Muscle layer of duodenum (tissue), 2 donors: ENCODE results near the gene RXRG.

Source experiments
- H3K27ac ChIP-seq: one replicate; pipeline ENCODE4 v1.7.0; 2013; ENCODE audit warnings: mild to moderate bottlenecking, low read length
- H3K27me3 ChIP-seq: one replicate; pipeline ENCODE4 v1.7.0; 2013; ENCODE audit warnings: low read depth, mild to moderate bottlenecking, control low read depth, low read length
- H3K36me3 ChIP-seq, 2 donors: one replicate each; pipeline ENCODE4 v1.7.0; 2013; ENCODE audit warnings: low read length in 2 of 2, control low read depth in 1 of 2, mild to moderate bottlenecking in 1 of 2; ENCODE audit not compliant: insufficient read depth in 2 of 2, control insufficient read depth in 1 of 2
- H3K4me1 ChIP-seq, 2 donors: one replicate each; pipeline ENCODE4 v1.7.0; 2013; ENCODE audit warnings: low read length in 2 of 2, mild to moderate bottlenecking in 2 of 2, control low read depth in 1 of 2, moderate library complexity in 1 of 2; ENCODE audit not compliant: insufficient read depth in 2 of 2, control insufficient read depth in 1 of 2
- H3K4me3 ChIP-seq, 2 donors: one replicate each; pipeline ENCODE4 v1.7.0; 2013; ENCODE audit warnings: low read length in 2 of 2, low read depth in 1 of 2, mild to moderate bottlenecking in 1 of 2
- H3K9me3 ChIP-seq, 2 donors: one replicate each; pipeline ENCODE4 v1.7.0; 2013; ENCODE audit warnings: low read length in 2 of 2, control low read depth in 1 of 2, mild to moderate bottlenecking in 1 of 2; ENCODE audit not compliant: control insufficient read depth in 1 of 2
- donor health status: healthy.

RXRG gene

DNA sequence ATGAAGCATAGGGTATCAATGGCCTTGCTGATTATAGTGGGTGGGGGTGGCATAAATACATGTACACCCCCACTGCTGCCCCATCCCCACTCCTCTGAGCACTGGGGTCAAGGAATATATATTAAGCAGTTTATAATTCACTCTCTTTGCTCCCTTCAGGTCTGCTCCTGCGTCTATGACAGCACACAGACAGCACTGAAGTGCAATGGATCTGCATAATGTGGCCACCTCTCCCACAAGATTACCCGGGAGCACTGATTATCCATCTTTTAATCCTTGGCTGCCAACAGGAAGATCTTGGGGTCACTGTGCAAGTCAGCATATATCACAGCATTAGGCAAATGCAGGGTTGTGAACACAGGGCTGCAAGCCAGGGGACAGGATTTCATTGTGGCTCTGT, 19.3 kb downstream of the RXRG start:
- Histone ChIP-seq H3K4me1 (peaks cover 6 to 9% of the 10 kb centered on the region in 2 donors), H3K36me3 (no peaks in the 10 kb centered on the region), H3K4me3 (no peak overlapping the region), H3K9me3 (no peaks in the 10 kb centered on the region), H3K27ac (no peak overlapping the region), H3K27me3 (no peaks in the 10 kb centered on the region)

- peaks cover 6 to 9% of the 10 kb centered on the region in 2 donors for H3K4me1 ChIP-seq
- no peaks in the 10 kb centered on the region for H3K27me3 ChIP-seq
- peak overlapping the region; percentile 58 for H3K27ac ChIP-seq
- peak overlapping the region; percentile 7 to 49 for H3K4me3 ChIP-seq
- H3K9me3 ChIP-seq = no peaks in the 10 kb centered on the region
- H3K36me3 ChIP-seq = no peaks in the 10 kb centered on the region
These were observed 20.3 kb downstream of the RXRG start for GRCh38 chr1:165424454-165425216.

DNA sequence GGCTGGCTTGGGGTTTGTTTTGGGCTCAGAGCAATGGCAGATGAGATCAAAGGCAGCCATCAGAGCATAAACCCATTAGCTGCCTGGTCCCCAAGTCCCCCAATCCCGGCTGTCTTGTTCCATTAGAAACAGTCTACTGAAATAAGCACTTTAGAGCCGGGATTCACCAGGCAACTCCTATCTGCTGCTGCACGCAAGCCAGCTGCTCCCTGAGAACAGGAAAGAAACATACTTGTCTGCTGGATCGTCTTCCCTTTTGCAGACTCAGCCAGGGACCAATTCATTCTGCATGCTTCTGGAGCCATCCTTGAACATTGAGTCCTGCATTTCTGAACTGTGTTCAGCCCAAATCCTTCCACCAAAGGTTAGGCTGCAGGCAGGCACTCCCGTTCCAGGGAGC, 21.8 kb downstream of the RXRG start:
- Histone ChIP-seq H3K36me3 (no peaks in the 10 kb centered on the region), H3K9me3 (no peaks in the 10 kb centered on the region), H3K4me3 (no peak overlapping the region), H3K4me1 (peaks cover 6 to 9% of the 10 kb centered on the region in 2 donors), H3K27me3 (no peaks in the 10 kb centered on the region), H3K27ac (no peak overlapping the region)

- Histone ChIP-seq H3K9me3 (no peaks in the 10 kb centered on the region), H3K27ac (no peak overlapping the region), H3K36me3 (no peaks in the 10 kb centered on the region), H3K4me3 (no peak overlapping the region), H3K27me3 (no peaks in the 10 kb centered on the region), H3K4me1 (peaks cover 6 to 9% of the 10 kb centered on the region in 2 donors)
These were observed 24.3 kb downstream of the RXRG start for GRCh38 chr1:165420655-165421054.

DNA sequence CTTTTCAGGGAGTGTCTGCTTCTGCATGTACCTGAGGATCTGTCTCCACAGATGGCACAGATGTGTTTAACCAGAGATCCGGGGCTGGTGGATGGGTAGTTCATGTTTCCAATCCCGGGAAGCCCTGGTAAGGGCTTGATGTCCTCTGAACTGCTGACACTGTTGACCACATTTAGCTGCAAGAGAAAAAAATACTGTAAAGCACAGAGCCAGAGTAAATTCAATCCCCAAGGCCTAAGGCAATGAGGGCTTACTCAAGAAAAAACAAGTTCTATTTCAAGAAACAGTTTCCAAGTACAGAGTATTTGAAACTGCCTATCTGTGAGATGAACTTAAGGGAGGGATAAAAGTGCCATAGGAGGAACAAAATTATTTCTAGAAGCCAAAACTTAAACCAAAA, 25.1 kb downstream of the RXRG start:
- Histone ChIP-seq H3K27me3 (no peaks in the 10 kb centered on the region), H3K4me3 (no peak overlapping the region), H3K27ac (no peak overlapping the region), H3K4me1 (peaks cover 3% of the 10 kb centered on the region in 2 donors), H3K9me3 (no peaks in the 10 kb centered on the region), H3K36me3 (no peaks in the 10 kb centered on the region)

DNA sequence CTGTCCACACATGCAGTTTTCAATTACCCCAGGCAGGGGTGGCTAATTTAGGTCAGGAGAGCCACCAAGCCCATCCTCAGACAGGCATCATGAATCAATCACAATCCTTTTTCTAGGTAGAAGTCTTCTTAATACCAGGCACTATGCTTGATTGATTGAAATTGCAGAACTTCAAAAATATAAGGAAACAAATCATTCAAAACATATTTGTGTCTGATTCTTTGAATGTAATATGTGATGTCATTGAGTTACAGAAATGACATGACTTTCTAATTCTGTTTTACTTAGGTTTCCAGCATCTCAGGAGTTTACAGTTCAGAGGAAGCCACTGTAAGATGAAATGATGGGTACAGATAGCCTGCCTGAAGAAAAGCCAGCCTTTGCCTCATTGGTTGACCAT, 26.7 kb downstream of the RXRG start:
- Histone ChIP-seq H3K4me1 (no peaks in the 10 kb centered on the region), H3K27me3 (no peaks in the 10 kb centered on the region), H3K27ac (no peak overlapping the region), H3K9me3 (no peaks in the 10 kb centered on the region), H3K36me3 (no peaks in the 10 kb centered on the region), H3K4me3 (no peak overlapping the region)

GRCh38 chr1:165416876-165417275, 28.1 kb downstream of the RXRG start:
- Histone ChIP-seq H3K27ac (no peak overlapping the region), H3K4me1 (no peaks in the 10 kb centered on the region)

GRCh38 chr1:165415068-165415467, 29.9 kb downstream of the RXRG start:
- H3K27ac ChIP-seq = no peak overlapping the region
- H3K36me3 ChIP-seq = no peaks in the 10 kb centered on the region
- no peaks in the 10 kb centered on the region for H3K9me3 ChIP-seq
- no peaks in the 10 kb centered on the region for H3K4me1 ChIP-seq
- no peak overlapping the region for H3K4me3 ChIP-seq
- no peaks in the 10 kb centered on the region for H3K27me3 ChIP-seq

More at GRCh38 chr1:165416876-165417275, 28.1 kb downstream of the RXRG start:
- Histone ChIP-seq H3K9me3 (no peaks in the 10 kb centered on the region), H3K36me3 (no peaks in the 10 kb centered on the region), H3K4me3 (no peak overlapping the region), H3K27me3 (no peaks in the 10 kb centered on the region)

- Histone ChIP-seq H3K27ac (no peak overlapping the region), H3K36me3 (no peaks in the 10 kb centered on the region), H3K4me1 (no peaks in the 10 kb centered on the region), H3K9me3 (no peaks in the 10 kb centered on the region), H3K4me3 (no peak overlapping the region), H3K27me3 (no peaks in the 10 kb centered on the region)
These were observed 30.3 kb downstream of the RXRG start for GRCh38 chr1:165414620-165415019.

DNA sequence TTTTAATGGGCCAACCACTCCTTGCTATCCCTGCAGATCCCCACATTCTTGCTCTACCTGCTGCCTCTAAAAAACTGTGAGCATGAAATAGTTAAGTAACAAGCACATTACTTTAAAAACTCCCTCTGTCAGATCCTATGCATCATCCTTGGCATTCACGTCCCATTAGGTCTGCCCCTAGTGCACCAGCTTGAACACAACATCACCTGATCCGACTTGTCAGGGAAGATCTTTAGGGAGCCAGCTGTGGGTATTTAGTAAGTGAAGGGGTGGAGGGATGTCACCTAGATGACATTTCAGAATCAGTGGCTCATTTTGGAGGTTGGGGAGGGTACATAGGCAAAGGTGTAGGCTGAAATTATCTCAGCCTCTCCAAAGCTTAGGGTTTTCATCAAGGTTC, 33.5 kb downstream of the RXRG start:
- no peaks in the 10 kb centered on the region for H3K9me3 ChIP-seq
- no peak overlapping the region for H3K27ac ChIP-seq
- no peaks in the 10 kb centered on the region for H3K27me3 ChIP-seq
- H3K4me3 ChIP-seq = no peak overlapping the region
- H3K36me3 ChIP-seq = no peaks in the 10 kb centered on the region
- no peaks in the 10 kb centered on the region for H3K4me1 ChIP-seq

DNA sequence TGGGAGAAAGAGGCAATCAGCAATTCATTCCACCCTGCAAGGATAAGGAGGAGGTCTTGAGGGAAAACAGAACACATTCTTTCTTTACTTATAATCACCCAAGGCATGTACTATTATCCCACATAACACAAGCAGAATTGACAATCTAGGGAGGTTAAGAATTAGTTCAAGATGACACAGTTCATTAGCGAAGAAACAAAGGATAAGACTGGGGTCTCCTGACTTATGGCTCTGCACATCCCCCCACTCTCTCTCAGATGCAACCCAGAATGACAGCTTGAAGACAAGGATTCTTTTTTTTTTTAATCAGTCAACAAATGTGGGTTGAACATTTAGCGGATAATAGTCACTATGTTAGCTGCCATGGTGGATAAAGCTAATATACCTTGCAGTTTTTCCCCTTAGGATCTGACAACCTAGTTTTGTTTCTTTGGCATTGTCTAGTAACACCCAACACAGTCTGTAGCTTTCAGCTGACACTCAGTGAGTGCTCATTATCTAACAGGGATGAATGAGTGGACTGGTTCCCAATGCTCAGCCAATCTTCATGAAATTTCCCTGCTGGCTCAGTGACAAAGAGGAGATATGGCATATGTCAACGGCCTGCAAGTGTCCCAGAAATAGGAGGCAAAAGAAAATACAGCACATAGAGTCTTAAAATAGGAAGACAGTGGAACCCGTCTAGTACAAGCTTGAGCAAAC, 35.1 kb downstream of the RXRG start:
- Histone ChIP-seq H3K4me1 (no peaks in the 10 kb centered on the region), H3K36me3 (no peaks in the 10 kb centered on the region), H3K4me3 (no peak overlapping the region), H3K27me3 (no peaks in the 10 kb centered on the region), H3K27ac (no peak overlapping the region), H3K9me3 (no peaks in the 10 kb centered on the region)
